Chondrocyte (in vitro differentiated cells): ENCODE results near the gene TENM3. TPM values are rescaled to one million over a fixed set of nuclear protein-coding genes. Genes with fewer than 3 reads are reported as not detected.

Source experiments
- DNase-seq: peaks from one replicate; pipeline ENCODE4 v3.0.0; 2021; ENCODE audit warnings: mixed read lengths, low spot score
- H3K27ac Mint-ChIP-seq: one replicate; pipeline ENCODE4 v1.8.0; 2021; ENCODE audit warnings: mild to moderate bottlenecking, moderate library complexity, mixed read lengths; ENCODE audit not compliant: unreplicated experiment
- H3K27me3 Mint-ChIP-seq: 2 replicates; pipeline ENCODE4 v1.8.0; 2021; ENCODE audit warnings: low read depth, mixed read lengths
- H3K36me3 Mint-ChIP-seq: 2 replicates; pipeline ENCODE4 v1.8.0; 2021; ENCODE audit warnings: low read depth, mixed read lengths
- H3K4me1 Mint-ChIP-seq: 2 replicates; pipeline ENCODE4 v1.8.0; 2021; ENCODE audit warnings: low read depth, mild to moderate bottlenecking, mixed read lengths
- H3K4me3 Mint-ChIP-seq: one replicate; pipeline ENCODE4 v1.8.0; 2021; ENCODE audit warnings: mild to moderate bottlenecking, moderate library complexity, mixed read lengths; ENCODE audit not compliant: unreplicated experiment
- H3K9me3 Mint-ChIP-seq: 2 replicates; pipeline ENCODE4 v1.8.0; 2021; ENCODE audit warnings: low read depth, mixed read lengths
- CTCF ChIP-seq: fragments of 200-600 bp; sonication (generic); IDR thresholded peaks from 2 replicates; pipeline ENCODE4 v1.5.0; 2021; ENCODE audit warnings: antibody characterized with exemption, mild to moderate bottlenecking, moderate library complexity
- total RNA-seq: library from RNA; stranded (reverse); gene quantifications from 3 replicates; pipeline ENCODE4 v1.2.1, GENCODE V29; 2021

The TENM3 gene
- total RNA-seq, 1 donor from 2014 or later, result 87.6 TPM

- Mint-ChIP-seq H3K27me3 (no peaks in the 10 kb centered on the region), H3K27ac (no peak overlapping the region), H3K36me3 (no peaks in the 10 kb centered on the region), H3K9me3 (no peaks in the 10 kb centered on the region), H3K4me1 (peaks cover 46% of the 10 kb centered on the region), H3K4me3 (no peak overlapping the region)
- no peak for TF ChIP-seq CTCF
- DNase-seq, result no peak
Measured at GRCh38 chr4:182203872-182204411, 39.3 kb upstream of the TENM3 start.

- no peaks in the 10 kb centered on the region for H3K36me3 Mint-ChIP-seq
- H3K27me3 Mint-ChIP-seq, result no peaks in the 10 kb centered on the region
- H3K4me1 Mint-ChIP-seq, result peaks cover 51% of the 10 kb centered on the region
- TF ChIP-seq CTCF, result no peak
- H3K4me3 Mint-ChIP-seq, result no peak overlapping the region
- H3K27ac Mint-ChIP-seq, result no peak overlapping the region
- H3K9me3 Mint-ChIP-seq, result no peaks in the 10 kb centered on the region
- no peak for DNase-seq
Measured at GRCh38 chr4:182205306-182205705, 37.9 kb upstream of the TENM3 start.

- no peaks in the 10 kb centered on the region for H3K27me3 Mint-ChIP-seq
Measured at GRCh38 chr4:182206266-182206665, 36.9 kb upstream of the TENM3 start.

GRCh38 chr4:182206916-182207315, 36.3 kb upstream of the TENM3 start:
- no peak for DNase-seq
- no peaks in the 10 kb centered on the region for H3K9me3 Mint-ChIP-seq
- no peaks in the 10 kb centered on the region for H3K36me3 Mint-ChIP-seq
- no peak overlapping the region for H3K4me3 Mint-ChIP-seq
- peak overlapping the region; percentile 53 for H3K27ac Mint-ChIP-seq
- peaks cover 52% of the 10 kb centered on the region for H3K4me1 Mint-ChIP-seq
- no peaks in the 10 kb centered on the region for H3K27me3 Mint-ChIP-seq
- no peak for TF ChIP-seq CTCF

More at GRCh38 chr4:182206266-182206665, 36.9 kb upstream of the TENM3 start:
- Mint-ChIP-seq H3K27ac (no peak overlapping the region), H3K4me3 (no peak overlapping the region), H3K4me1 (peaks cover 52% of the 10 kb centered on the region), H3K36me3 (no peaks in the 10 kb centered on the region), H3K9me3 (no peaks in the 10 kb centered on the region)
- no peak for TF ChIP-seq CTCF
- DNase-seq, result no peak

DNA sequence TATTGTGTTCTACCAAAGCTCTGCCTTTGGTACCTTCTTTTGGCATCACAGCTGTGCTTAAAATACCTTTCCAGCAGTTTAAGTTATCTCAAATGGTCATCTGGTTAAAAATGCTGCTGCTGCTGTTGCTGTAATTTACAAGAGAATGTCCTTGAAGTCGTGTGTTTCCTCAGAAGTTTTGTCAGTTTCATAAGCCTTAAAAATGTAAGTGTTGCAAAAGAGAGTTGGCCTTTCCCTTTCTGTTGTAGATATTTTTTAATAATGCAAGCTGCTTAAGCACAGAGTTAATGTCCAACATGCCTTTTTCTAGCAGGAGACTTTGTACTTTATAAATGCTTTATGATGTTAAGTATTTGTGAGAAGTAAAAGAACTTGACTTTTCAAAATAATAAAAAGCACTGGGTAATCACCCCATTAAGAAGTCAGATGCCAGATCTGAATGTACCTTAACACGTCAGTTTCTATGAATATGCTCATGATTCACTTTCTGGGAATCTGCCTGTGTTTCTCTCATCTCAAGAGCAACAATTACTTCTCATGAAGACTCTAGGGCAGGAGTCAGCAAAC, 35.3 kb upstream of the TENM3 start:
- no peak for TF ChIP-seq CTCF
- DNase-seq, result no peak
- Mint-ChIP-seq H3K36me3 (no peaks in the 10 kb centered on the region), H3K27ac (peak overlapping the region; percentile 93), H3K9me3 (no peaks in the 10 kb centered on the region), H3K4me3 (peak overlapping the region; percentile 10), H3K4me1 (peaks cover 62% of the 10 kb centered on the region), H3K27me3 (no peaks in the 10 kb centered on the region)
